ENCODE measurements around the gene APEX1.
A peak's percentile ranks its signal among the peaks of the same experiment; 100 is the strongest.

The APEX1 gene

GRCh38 chr14:20469890-20470602 lies 15.0 kb downstream of the APEX1 start:
- ATAC-seq, result peak; percentile 65
- no peak for TF ChIP-seq ZC3H10 (CRISPR knock-in tag; IDR thresholded peaks at IDR 0.05)
- no peak for TF ChIP-seq ESRRG (CRISPR knock-in tag; IDR thresholded peaks at IDR 0.05)
- no peak for TF ChIP-seq TSHZ2 (CRISPR knock-in tag; IDR thresholded peaks at IDR 0.05)
- no peak for TF ChIP-seq TCF4 (CRISPR knock-in tag; IDR thresholded peaks at IDR 0.05; ENCODE audit: borderline replicate concordance)
- no peak for TF ChIP-seq CSRNP3 (CRISPR knock-in tag; IDR thresholded peaks at IDR 0.05)
- TF ChIP-seq PPARA (CRISPR knock-in tag; IDR thresholded peaks at IDR 0.05; ENCODE audit: borderline replicate concordance), result no peak
- TF ChIP-seq PATZ1 (CRISPR knock-in tag; IDR thresholded peaks at IDR 0.05; ENCODE audit: borderline replicate concordance), result no peak
- TF ChIP-seq BACH2 (CRISPR knock-in tag; IDR thresholded peaks at IDR 0.05; ENCODE audit: borderline replicate concordance), result no peak
- TF ChIP-seq CREB5 (CRISPR knock-in tag; IDR thresholded peaks at IDR 0.05; ENCODE audit: low read depth), result no peak
- TF ChIP-seq SNAI2 (CRISPR knock-in tag; IDR thresholded peaks at IDR 0.05), result no peak
- no peak for TF ChIP-seq CSDC2 (CRISPR knock-in tag; IDR thresholded peaks at IDR 0.05)
- TF ChIP-seq RARB (CRISPR knock-in tag; IDR thresholded peaks at IDR 0.05), result no peak
- TF ChIP-seq ZNF565 (CRISPR knock-in tag; conservative IDR thresholded peaks at IDR 0.05; ENCODE audit: low read depth), result no peak
- no peak for TF ChIP-seq GLIS3 (CRISPR knock-in tag; IDR thresholded peaks at IDR 0.05)
- no peak for TF ChIP-seq ISL1 (CRISPR knock-in tag; IDR thresholded peaks at IDR 0.05)
- TF ChIP-seq ZNF70 (CRISPR knock-in tag; IDR thresholded peaks at IDR 0.05), result no peak
- TF ChIP-seq ZFP3 (CRISPR knock-in tag; IDR thresholded peaks at IDR 0.05), result no peak
- TF ChIP-seq ZNF8 (CRISPR knock-in tag; IDR thresholded peaks at IDR 0.05), result no peak

- no peak for ATAC-seq
- TF ChIP-seq ZFP3 (CRISPR knock-in tag; IDR thresholded peaks at IDR 0.05) (no peak), ZNF565 (CRISPR knock-in tag; conservative IDR thresholded peaks at IDR 0.05; ENCODE audit: low read depth) (no peak), CSDC2 (CRISPR knock-in tag; IDR thresholded peaks at IDR 0.05) (no peak), GLIS3 (CRISPR knock-in tag; IDR thresholded peaks at IDR 0.05) (no peak), CREB5 (CRISPR knock-in tag; IDR thresholded peaks at IDR 0.05; ENCODE audit: low read depth) (no peak), RARB (CRISPR knock-in tag; IDR thresholded peaks at IDR 0.05) (no peak), OSR1 (CRISPR knock-in tag; IDR thresholded peaks at IDR 0.05) (no peak), CSRNP3 (CRISPR knock-in tag; IDR thresholded peaks at IDR 0.05) (no peak), ESRRG (CRISPR knock-in tag; IDR thresholded peaks at IDR 0.05) (no peak)
Observed at GRCh38 chr14:20470603-20470901, 15.5 kb downstream of the APEX1 start.

Data from SK-N-SH treated with all-trans-retinoic acid at 6 μM for 48 hours (cell line).